ENCODE results near the gene SAMD1. TPM values are rescaled to one million over a fixed set of nuclear protein-coding genes. Genes with fewer than 3 reads are reported as not detected.

The SAMD1 gene
- total and polyA plus RNA-seq, 2 experiments from 2014 or later: 32.2 to 69.0 TPM

DNA sequence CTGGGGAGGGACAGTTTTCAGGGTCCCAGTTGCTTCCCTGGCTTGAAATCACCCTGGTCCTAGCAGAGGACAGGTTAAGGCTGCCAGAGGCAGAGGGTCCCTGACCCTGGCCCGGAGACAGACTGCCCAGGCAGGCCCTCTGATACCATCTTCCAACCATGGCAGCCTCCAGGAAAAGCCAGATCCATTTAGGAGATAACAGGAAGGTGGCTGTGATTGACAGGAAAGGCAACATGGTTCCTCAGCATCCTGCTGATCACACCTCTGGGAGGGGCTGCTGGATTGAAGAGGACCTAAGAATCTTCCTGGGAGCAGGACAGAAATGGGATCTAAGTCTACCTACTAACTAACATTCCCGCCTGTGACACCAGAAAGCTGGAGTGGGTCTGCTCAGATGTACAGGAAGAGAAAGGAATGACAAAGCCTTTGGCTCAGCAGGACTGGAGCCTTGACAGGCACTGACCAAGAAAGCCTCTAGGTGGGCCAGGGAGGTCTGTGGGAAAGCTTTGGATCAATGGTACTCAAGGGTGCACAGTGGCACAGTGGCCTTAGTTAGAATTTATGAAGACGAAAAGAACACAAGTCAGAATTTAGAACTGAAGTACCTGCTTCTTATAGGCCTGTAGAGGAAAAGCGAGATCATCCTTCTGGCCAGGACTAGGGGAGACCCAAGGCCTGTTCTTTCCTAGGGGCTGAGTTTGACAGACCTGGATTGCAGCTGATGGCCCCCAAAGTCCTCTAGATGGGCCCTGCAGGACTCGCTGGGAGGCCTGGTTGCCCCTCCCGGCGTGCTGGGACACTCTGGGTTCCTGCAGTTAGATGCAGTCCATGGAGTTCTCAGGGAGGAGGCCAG lies 29.3 kb upstream of the SAMD1 start:
- Histone ChIP-seq H3K27ac (ENCODE audit: low read depth) (no peak overlapping the region), H3K79me2 (replicated peaks; ENCODE audit: insufficient read depth) (peaks cover 17% of the 10 kb centered on the region), H3K27me3 (ENCODE audit: insufficient read depth) (no peaks in the 10 kb centered on the region), H3K4me1 (ENCODE audit: insufficient read depth) (peaks cover 22% of the 10 kb centered on the region), H3F3A (replicated peaks; ENCODE audit: low read depth) (peaks cover 15% of the 10 kb centered on the region; the same call in 1 of the 2 replicates), H3K36me3 (ENCODE audit: insufficient read depth) (no peaks in the 10 kb centered on the region; the same call in 1 of the 2 replicates), H2AFZ (no peak overlapping the region), H3K4me2 (no peak overlapping the region), H3K4me3 (no peak overlapping the region), H4K20me1 (replicated peaks; ENCODE audit: insufficient read depth) (peaks cover 14% of the 10 kb centered on the region), H3K9me2 (ENCODE audit: insufficient read depth) (no peaks in the 10 kb centered on the region)
- no peak overlapping the region for H3K4me3 Mint-ChIP-seq
- no peak overlapping the region for H3K27ac Mint-ChIP-seq
- ATAC-seq: no peak
- DNase-seq (ENCODE audit: low spot score): no peak
- H3K27me3 Mint-ChIP-seq (ENCODE audit: insufficient read depth, low read depth, poor library complexity): peaks cover 19% of the 10 kb centered on the region
- H3K9me3 Mint-ChIP-seq: no peaks in the 10 kb centered on the region; the same call in 2 of the 3 replicates
- TF ChIP-seq ZNF462 (CRISPR knock-in tag; IDR thresholded peaks at IDR 0.05): no peak
- no peak for TF ChIP-seq CREB1 (CRISPR knock-in tag; IDR thresholded peaks at IDR 0.05; ENCODE audit: low read depth)
- no peak for TF ChIP-seq NANOG (IDR thresholded peaks at IDR 0.05; ENCODE audit: borderline replicate concordance)
- no peak for TF ChIP-seq ZNF331 (CRISPR knock-in tag; IDR thresholded peaks at IDR 0.05; ENCODE audit: low read depth)
- TF ChIP-seq, protein P1, sequence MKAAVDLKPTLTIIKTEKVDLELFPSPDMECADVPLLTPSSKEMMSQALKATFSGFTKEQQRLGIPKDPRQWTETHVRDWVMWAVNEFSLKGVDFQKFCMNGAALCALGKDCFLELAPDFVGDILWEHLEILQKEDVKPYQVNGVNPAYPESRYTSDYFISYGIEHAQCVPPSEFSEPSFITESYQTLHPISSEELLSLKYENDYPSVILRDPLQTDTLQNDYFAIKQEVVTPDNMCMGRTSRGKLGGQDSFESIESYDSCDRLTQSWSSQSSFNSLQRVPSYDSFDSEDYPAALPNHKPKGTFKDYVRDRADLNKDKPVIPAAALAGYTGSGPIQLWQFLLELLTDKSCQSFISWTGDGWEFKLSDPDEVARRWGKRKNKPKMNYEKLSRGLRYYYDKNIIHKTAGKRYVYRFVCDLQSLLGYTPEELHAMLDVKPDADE (IDR thresholded peaks at IDR 0.05): no peak
- TF ChIP-seq, protein P2, sequence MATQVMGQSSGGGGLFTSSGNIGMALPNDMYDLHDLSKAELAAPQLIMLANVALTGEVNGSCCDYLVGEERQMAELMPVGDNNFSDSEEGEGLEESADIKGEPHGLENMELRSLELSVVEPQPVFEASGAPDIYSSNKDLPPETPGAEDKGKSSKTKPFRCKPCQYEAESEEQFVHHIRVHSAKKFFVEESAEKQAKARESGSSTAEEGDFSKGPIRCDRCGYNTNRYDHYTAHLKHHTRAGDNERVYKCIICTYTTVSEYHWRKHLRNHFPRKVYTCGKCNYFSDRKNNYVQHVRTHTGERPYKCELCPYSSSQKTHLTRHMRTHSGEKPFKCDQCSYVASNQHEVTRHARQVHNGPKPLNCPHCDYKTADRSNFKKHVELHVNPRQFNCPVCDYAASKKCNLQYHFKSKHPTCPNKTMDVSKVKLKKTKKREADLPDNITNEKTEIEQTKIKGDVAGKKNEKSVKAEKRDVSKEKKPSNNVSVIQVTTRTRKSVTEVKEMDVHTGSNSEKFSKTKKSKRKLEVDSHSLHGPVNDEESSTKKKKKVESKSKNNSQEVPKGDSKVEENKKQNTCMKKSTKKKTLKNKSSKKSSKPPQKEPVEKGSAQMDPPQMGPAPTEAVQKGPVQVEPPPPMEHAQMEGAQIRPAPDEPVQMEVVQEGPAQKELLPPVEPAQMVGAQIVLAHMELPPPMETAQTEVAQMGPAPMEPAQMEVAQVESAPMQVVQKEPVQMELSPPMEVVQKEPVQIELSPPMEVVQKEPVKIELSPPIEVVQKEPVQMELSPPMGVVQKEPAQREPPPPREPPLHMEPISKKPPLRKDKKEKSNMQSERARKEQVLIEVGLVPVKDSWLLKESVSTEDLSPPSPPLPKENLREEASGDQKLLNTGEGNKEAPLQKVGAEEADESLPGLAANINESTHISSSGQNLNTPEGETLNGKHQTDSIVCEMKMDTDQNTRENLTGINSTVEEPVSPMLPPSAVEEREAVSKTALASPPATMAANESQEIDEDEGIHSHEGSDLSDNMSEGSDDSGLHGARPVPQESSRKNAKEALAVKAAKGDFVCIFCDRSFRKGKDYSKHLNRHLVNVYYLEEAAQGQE (IDR thresholded peaks at IDR 0.05; ENCODE audit: unreplicated experiment): no peak
- TF ChIP-seq, protein P3, sequence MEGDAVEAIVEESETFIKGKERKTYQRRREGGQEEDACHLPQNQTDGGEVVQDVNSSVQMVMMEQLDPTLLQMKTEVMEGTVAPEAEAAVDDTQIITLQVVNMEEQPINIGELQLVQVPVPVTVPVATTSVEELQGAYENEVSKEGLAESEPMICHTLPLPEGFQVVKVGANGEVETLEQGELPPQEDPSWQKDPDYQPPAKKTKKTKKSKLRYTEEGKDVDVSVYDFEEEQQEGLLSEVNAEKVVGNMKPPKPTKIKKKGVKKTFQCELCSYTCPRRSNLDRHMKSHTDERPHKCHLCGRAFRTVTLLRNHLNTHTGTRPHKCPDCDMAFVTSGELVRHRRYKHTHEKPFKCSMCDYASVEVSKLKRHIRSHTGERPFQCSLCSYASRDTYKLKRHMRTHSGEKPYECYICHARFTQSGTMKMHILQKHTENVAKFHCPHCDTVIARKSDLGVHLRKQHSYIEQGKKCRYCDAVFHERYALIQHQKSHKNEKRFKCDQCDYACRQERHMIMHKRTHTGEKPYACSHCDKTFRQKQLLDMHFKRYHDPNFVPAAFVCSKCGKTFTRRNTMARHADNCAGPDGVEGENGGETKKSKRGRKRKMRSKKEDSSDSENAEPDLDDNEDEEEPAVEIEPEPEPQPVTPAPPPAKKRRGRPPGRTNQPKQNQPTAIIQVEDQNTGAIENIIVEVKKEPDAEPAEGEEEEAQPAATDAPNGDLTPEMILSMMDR (conservative IDR thresholded peaks at IDR 0.05; ENCODE audit: low read depth in 2 of 2): no peak
- TF ChIP-seq EZH2 (IDR thresholded peaks at IDR 0.05; ENCODE audit: low read depth, unreplicated experiment): no peak
- TF ChIP-seq ZNF114 (CRISPR knock-in tag; IDR thresholded peaks at IDR 0.05): no peak
- TF ChIP-seq EZH2phosphoT487 (IDR thresholded peaks at IDR 0.05; ENCODE audit: unreplicated experiment): no peak
- no peak for TF ChIP-seq POLR2AphosphoS5 (IDR thresholded peaks at IDR 0.05; ENCODE audit: low read depth)
- TF ChIP-seq JUNB (IDR thresholded peaks at IDR 0.05; ENCODE audit: unreplicated experiment): no peak
- no peak for TF ChIP-seq STAT1 (IDR thresholded peaks at IDR 0.05; ENCODE audit: unreplicated experiment)
- peaks cover 37% of the 10 kb centered on the region for H3K36me3 Mint-ChIP-seq (ENCODE audit: low read depth)
- peaks cover 21% of the 10 kb centered on the region for H3K4me1 Mint-ChIP-seq
